ENCODE data around the gene SOWAHB.

SOWAHB gene

GRCh38 chr4:76905521-76905920 is 7.6 kb upstream of the SOWAHB start:
- no peaks in the 10 kb centered on the region for H3K4me1 ChIP-seq (ENCODE audit: control insufficient read depth, insufficient read depth, low read length)
- no peak overlapping the region for H3K4me3 ChIP-seq (ENCODE audit: low read length)
- H3K27me3 ChIP-seq (ENCODE audit: control insufficient read depth, insufficient read depth, low read length): no peaks in the 10 kb centered on the region
- no peaks in the 10 kb centered on the region for H3K9me3 ChIP-seq (ENCODE audit: control insufficient read depth, low read length)
- H3K9ac ChIP-seq (ENCODE audit: low read length): no peak overlapping the region
- no peaks in the 10 kb centered on the region for H3K36me3 ChIP-seq (ENCODE audit: control insufficient read depth, insufficient read depth, low read length)

GRCh38 chr4:76904646-76905190 is 6.8 kb upstream of the SOWAHB start:
- Histone ChIP-seq H3K36me3 (ENCODE audit: control insufficient read depth, insufficient read depth, low read length) (no peaks in the 10 kb centered on the region), H3K4me3 (ENCODE audit: low read length) (no peak overlapping the region), H3K9ac (ENCODE audit: low read length) (no peak overlapping the region), H3K4me1 (ENCODE audit: control insufficient read depth, insufficient read depth, low read length) (no peaks in the 10 kb centered on the region), H3K27me3 (ENCODE audit: control insufficient read depth, insufficient read depth, low read length) (no peaks in the 10 kb centered on the region), H3K9me3 (ENCODE audit: control insufficient read depth, low read length) (no peaks in the 10 kb centered on the region)

- Histone ChIP-seq H3K36me3 (ENCODE audit: control insufficient read depth, insufficient read depth, low read length) (no peaks in the 10 kb centered on the region), H3K4me1 (ENCODE audit: control insufficient read depth, insufficient read depth, low read length) (no peaks in the 10 kb centered on the region), H3K9me3 (ENCODE audit: control insufficient read depth, low read length) (no peaks in the 10 kb centered on the region), H3K27me3 (ENCODE audit: control insufficient read depth, insufficient read depth, low read length) (no peaks in the 10 kb centered on the region), H3K9ac (ENCODE audit: low read length) (no peak overlapping the region), H3K4me3 (ENCODE audit: low read length) (no peak overlapping the region)
Observed at GRCh38 chr4:76902233-76902890, 4.4 kb upstream of the SOWAHB start.

- peaks cover 12% of the 10 kb centered on the region for H3K27me3 ChIP-seq (ENCODE audit: control insufficient read depth, insufficient read depth, low read length)
- H3K4me3 ChIP-seq (ENCODE audit: low read length): no peak overlapping the region
- H3K9ac ChIP-seq (ENCODE audit: low read length): no peak overlapping the region
- no peaks in the 10 kb centered on the region for H3K9me3 ChIP-seq (ENCODE audit: control insufficient read depth, low read length)
- H3K4me1 ChIP-seq (ENCODE audit: control insufficient read depth, insufficient read depth, low read length): peaks cover 25% of the 10 kb centered on the region
- H3K36me3 ChIP-seq (ENCODE audit: control insufficient read depth, insufficient read depth, low read length): no peaks in the 10 kb centered on the region
Observed at GRCh38 chr4:76898949-76899645, 1.2 kb upstream of the SOWAHB start.

GRCh38 chr4:76898385-76898692 is 395 bp upstream of the SOWAHB start:
- no peaks in the 10 kb centered on the region for H3K9me3 ChIP-seq (ENCODE audit: control insufficient read depth, low read length)
- peak overlapping the region; percentile 77 for H3K9ac ChIP-seq (ENCODE audit: low read length)
- H3K27me3 ChIP-seq (ENCODE audit: control insufficient read depth, insufficient read depth, low read length): peaks cover 12% of the 10 kb centered on the region
- peak overlapping the region; percentile 47 for H3K4me3 ChIP-seq (ENCODE audit: low read length)
- H3K36me3 ChIP-seq (ENCODE audit: control insufficient read depth, insufficient read depth, low read length): no peaks in the 10 kb centered on the region
- peaks cover 26% of the 10 kb centered on the region for H3K4me1 ChIP-seq (ENCODE audit: control insufficient read depth, insufficient read depth, low read length)

- Histone ChIP-seq H3K9ac (ENCODE audit: low read length) (peak overlapping the region; percentile 77), H3K27me3 (ENCODE audit: control insufficient read depth, insufficient read depth, low read length) (peaks cover 12% of the 10 kb centered on the region)
Observed at GRCh38 chr4:76896614-76897535, 1.1 kb downstream of the SOWAHB start.

GRCh38 chr4:76896048-76896447 is 1.9 kb downstream of the SOWAHB start:
- peak overlapping the region; percentile 25 for H3K4me3 ChIP-seq (ENCODE audit: low read length)
- peaks cover 12% of the 10 kb centered on the region for H3K27me3 ChIP-seq (ENCODE audit: control insufficient read depth, insufficient read depth, low read length)

More at GRCh38 chr4:76896614-76897535, 1.1 kb downstream of the SOWAHB start:
- H3K4me1 ChIP-seq (ENCODE audit: control insufficient read depth, insufficient read depth, low read length): peaks cover 35% of the 10 kb centered on the region
- H3K9me3 ChIP-seq (ENCODE audit: control insufficient read depth, low read length): no peaks in the 10 kb centered on the region
- peak overlapping the region; percentile 47 for H3K4me3 ChIP-seq (ENCODE audit: low read length)
- H3K36me3 ChIP-seq (ENCODE audit: control insufficient read depth, insufficient read depth, low read length): no peaks in the 10 kb centered on the region

GRCh38 chr4:76895619-76896018 is 2.3 kb downstream of the SOWAHB start:
- no peak overlapping the region for H3K9ac ChIP-seq (ENCODE audit: low read length)
- H3K36me3 ChIP-seq (ENCODE audit: control insufficient read depth, insufficient read depth, low read length): no peaks in the 10 kb centered on the region
- H3K27me3 ChIP-seq (ENCODE audit: control insufficient read depth, insufficient read depth, low read length): peaks cover 12% of the 10 kb centered on the region
- peaks cover 37% of the 10 kb centered on the region for H3K4me1 ChIP-seq (ENCODE audit: control insufficient read depth, insufficient read depth, low read length)
- no peak overlapping the region for H3K4me3 ChIP-seq (ENCODE audit: low read length)
- no peaks in the 10 kb centered on the region for H3K9me3 ChIP-seq (ENCODE audit: control insufficient read depth, low read length)

More at GRCh38 chr4:76896048-76896447, 1.9 kb downstream of the SOWAHB start:
- no peaks in the 10 kb centered on the region for H3K9me3 ChIP-seq (ENCODE audit: control insufficient read depth, low read length)
- peak overlapping the region; percentile 77 for H3K9ac ChIP-seq (ENCODE audit: low read length)
- H3K4me1 ChIP-seq (ENCODE audit: control insufficient read depth, insufficient read depth, low read length): peaks cover 37% of the 10 kb centered on the region
- H3K36me3 ChIP-seq (ENCODE audit: control insufficient read depth, insufficient read depth, low read length): no peaks in the 10 kb centered on the region

GRCh38 chr4:76894537-76895255 is 3.2 kb downstream of the SOWAHB start:
- H3K4me1 ChIP-seq (ENCODE audit: control insufficient read depth, insufficient read depth, low read length): peaks cover 37% of the 10 kb centered on the region
- H3K36me3 ChIP-seq (ENCODE audit: control insufficient read depth, insufficient read depth, low read length): no peaks in the 10 kb centered on the region
- H3K27me3 ChIP-seq (ENCODE audit: control insufficient read depth, insufficient read depth, low read length): peaks cover 12% of the 10 kb centered on the region
- H3K9ac ChIP-seq (ENCODE audit: low read length): no peak overlapping the region
- no peaks in the 10 kb centered on the region for H3K9me3 ChIP-seq (ENCODE audit: control insufficient read depth, low read length)
- H3K4me3 ChIP-seq (ENCODE audit: low read length): no peak overlapping the region

- no peaks in the 10 kb centered on the region for H3K9me3 ChIP-seq (ENCODE audit: control insufficient read depth, low read length)
- no peak overlapping the region for H3K4me3 ChIP-seq (ENCODE audit: low read length)
- H3K27me3 ChIP-seq (ENCODE audit: control insufficient read depth, insufficient read depth, low read length): peaks cover 12% of the 10 kb centered on the region
Observed at GRCh38 chr4:76892601-76893000, 5.3 kb downstream of the SOWAHB start.

GRCh38 chr4:76892001-76892400 is 5.9 kb downstream of the SOWAHB start:
- Histone ChIP-seq H3K36me3 (ENCODE audit: control insufficient read depth, insufficient read depth, low read length) (no peaks in the 10 kb centered on the region), H3K4me1 (ENCODE audit: control insufficient read depth, insufficient read depth, low read length) (peaks cover 37% of the 10 kb centered on the region), H3K4me3 (ENCODE audit: low read length) (no peak overlapping the region), H3K27me3 (ENCODE audit: control insufficient read depth, insufficient read depth, low read length) (peaks cover 12% of the 10 kb centered on the region), H3K9ac (ENCODE audit: low read length) (no peak overlapping the region), H3K9me3 (ENCODE audit: control insufficient read depth, low read length) (no peaks in the 10 kb centered on the region)

More at GRCh38 chr4:76892601-76893000, 5.3 kb downstream of the SOWAHB start:
- Histone ChIP-seq H3K36me3 (ENCODE audit: control insufficient read depth, insufficient read depth, low read length) (no peaks in the 10 kb centered on the region), H3K4me1 (ENCODE audit: control insufficient read depth, insufficient read depth, low read length) (peaks cover 37% of the 10 kb centered on the region), H3K9ac (ENCODE audit: low read length) (no peak overlapping the region)

All from mucosa of stomach (tissue), 1 donor.